SU-DHL-6 (cell line): ENCODE results near the gene PDLIM4.

Source experiments
- EZH2phosphoT487 ChIP-seq: fragments of 200-600 bp; sonication (generic), shearing (Covaris generic); conservative IDR thresholded peaks from 2 replicates; pipeline ENCODE4 v1.6.1; 2018; ENCODE audit warnings: mild to moderate bottlenecking, antibody characterized with exemption, low read length, moderate library complexity, mixed read lengths
- TF ChIP-seq, protein P1 (sequence below): fragments of 200-600 bp; sonication (generic); IDR thresholded peaks from one replicate; pipeline ENCODE4 v1.5.1; 2017; ENCODE audit warnings: antibody characterized with exemption, mild to moderate bottlenecking, low read length, moderate library complexity; ENCODE audit not compliant: insufficient read depth, poor library complexity, severe bottlenecking

DNA sequence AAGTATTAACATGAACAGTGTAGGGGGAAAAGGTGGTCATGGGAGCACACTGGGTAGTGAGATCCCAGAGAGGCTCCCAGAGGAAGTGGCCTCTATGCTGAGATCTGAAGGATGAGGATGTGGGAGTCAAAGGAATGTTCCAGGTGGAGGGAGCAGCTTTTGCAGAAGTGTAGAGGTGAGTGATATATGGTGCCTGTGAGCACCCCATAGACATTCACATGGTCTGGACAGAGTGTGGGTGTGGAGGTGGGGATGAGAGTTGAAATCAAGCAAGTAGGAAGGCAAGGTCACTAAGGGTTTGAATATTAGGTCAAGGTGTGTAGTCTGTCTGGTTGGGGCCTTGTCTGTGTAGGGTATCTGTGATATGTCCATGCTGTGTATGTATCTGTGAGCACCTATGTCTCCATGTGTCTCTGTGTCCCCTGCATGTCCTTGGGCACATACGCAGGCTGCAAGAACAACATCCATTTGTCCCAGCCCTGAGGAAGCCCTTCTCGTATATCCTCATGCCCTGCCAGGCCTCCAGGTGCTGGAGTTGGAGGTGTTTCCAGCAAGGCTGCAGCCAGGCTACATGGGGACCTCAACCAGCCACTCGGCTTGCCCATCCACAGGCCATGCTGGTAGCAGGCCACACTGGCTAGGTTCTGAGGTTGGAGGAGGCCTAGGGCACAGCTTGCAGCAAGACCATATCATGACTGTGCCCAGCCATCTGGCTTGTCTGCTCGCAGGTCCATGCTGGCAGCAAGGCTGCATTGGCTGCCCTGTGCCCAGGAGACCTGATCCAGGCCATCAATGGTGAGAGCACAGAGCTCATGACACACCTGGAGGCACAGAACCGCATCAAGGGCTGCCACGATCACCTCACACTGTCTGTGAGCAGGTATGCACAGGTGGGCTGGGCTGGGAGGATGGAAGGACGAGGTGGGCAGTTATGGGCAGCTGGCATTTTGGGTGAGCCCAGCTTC, 4.7 kb downstream of the PDLIM4 start:
- TF ChIP-seq, protein P1, sequence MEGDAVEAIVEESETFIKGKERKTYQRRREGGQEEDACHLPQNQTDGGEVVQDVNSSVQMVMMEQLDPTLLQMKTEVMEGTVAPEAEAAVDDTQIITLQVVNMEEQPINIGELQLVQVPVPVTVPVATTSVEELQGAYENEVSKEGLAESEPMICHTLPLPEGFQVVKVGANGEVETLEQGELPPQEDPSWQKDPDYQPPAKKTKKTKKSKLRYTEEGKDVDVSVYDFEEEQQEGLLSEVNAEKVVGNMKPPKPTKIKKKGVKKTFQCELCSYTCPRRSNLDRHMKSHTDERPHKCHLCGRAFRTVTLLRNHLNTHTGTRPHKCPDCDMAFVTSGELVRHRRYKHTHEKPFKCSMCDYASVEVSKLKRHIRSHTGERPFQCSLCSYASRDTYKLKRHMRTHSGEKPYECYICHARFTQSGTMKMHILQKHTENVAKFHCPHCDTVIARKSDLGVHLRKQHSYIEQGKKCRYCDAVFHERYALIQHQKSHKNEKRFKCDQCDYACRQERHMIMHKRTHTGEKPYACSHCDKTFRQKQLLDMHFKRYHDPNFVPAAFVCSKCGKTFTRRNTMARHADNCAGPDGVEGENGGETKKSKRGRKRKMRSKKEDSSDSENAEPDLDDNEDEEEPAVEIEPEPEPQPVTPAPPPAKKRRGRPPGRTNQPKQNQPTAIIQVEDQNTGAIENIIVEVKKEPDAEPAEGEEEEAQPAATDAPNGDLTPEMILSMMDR = no peak
- no peak for TF ChIP-seq EZH2phosphoT487
